Stimulated activated naive CD8-positive, alpha-beta T cell treated with anti-CD3 and anti-CD28 coated beads, Interleukin-15, Interleukin-2, amounts not matched to agents 100 ng/mL and 50 ng/mL, for 24 hours (primary cell): Measurements from ENCODE around the gene DNM1.
A peak's percentile ranks its signal among the peaks of the same experiment; 100 is the strongest.
"Not testable (repeated sequence)": the region's sequence is repeated elsewhere in the genome, so short reads cannot be mapped to it uniquely, and the experiment has no call there.

Source experiments
- H3K27ac Mint-ChIP-seq: one replicate; pipeline ENCODE4 v1.8.0; 2021; ENCODE audit warnings: mild to moderate bottlenecking, mixed read lengths
- H3K27me3 Mint-ChIP-seq: one replicate; pipeline ENCODE4 v1.8.0; 2021; ENCODE audit warnings: mixed read lengths
- H3K36me3 Mint-ChIP-seq: one replicate; pipeline ENCODE4 v1.8.0; 2021; ENCODE audit warnings: low read depth, mixed read lengths
- H3K4me1 Mint-ChIP-seq: one replicate; pipeline ENCODE4 v1.8.0; 2021; ENCODE audit warnings: low read depth, mixed read lengths
- H3K4me3 Mint-ChIP-seq: one replicate; pipeline ENCODE4 v1.8.0; 2021; ENCODE audit warnings: mild to moderate bottlenecking, mixed read lengths
- H3K9me3 Mint-ChIP-seq: one replicate; pipeline ENCODE4 v1.8.0; 2021; ENCODE audit warnings: mixed read lengths

DNM1 gene

DNA sequence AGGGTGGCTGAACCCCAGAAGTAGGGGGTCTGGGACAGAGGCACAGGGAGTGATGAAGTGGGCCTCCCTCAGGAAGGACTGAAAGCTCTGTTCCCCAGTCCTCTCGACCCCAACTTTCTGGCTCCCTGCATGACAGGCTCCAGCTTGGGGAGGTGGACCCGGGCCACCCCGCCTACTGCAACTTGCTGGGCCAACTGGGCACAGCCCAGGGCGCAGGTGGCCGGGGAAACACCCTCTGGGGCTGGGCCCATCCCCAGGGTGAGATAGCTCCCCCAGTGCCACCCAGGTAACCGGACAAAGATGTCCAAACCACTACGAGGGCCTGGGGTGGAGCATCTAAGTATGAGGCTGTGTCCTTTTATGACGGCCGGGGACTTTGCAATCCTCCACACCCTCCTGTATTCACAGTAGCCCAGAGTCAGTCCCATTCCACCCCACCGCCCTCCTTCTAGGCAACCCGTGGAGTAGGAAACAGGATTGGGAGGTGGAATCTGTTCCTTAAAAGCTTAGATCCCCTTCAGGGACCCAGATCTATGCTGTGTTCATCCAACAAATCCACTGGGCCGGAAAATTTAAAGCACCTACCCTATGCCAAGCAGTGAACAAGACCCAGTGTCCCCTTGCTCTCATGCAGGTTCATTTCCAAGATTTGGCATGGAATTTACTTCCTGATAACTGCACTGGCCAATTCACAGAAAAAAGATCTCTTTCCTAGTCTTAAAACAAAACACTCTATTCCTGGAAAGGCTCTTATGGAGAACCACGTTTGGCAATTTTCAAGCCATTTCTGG lies 19.9 kb downstream of the DNM1 start:
- Mint-ChIP-seq H3K36me3 (no peaks in the 10 kb centered on the region), H3K27ac (no peak overlapping the region), H3K9me3 (no peaks in the 10 kb centered on the region), H3K27me3 (no peaks in the 10 kb centered on the region), H3K4me3 (no peak overlapping the region), H3K4me1 (peaks cover 10% of the 10 kb centered on the region)

DNA sequence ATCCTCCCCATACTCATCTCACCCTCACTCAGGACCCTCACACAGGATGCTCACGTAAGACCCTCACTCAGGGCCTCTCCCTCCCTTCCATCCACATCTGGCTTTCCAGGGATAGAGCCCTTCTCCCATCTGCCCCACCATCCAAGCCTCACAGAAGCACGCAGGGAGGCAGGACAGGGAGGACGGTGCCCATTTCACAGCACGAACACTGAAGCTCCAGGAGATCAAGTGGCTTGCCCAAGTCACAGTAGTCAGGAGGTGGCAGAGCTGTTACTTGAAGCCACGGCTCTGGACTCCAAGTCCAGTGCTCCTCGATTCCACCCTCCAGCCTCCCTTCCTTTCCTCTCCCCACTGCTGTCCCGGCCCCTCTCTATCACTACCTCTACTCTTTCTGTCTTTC lies 21.7 kb downstream of the DNM1 start:
- Mint-ChIP-seq H3K4me3 (no peak overlapping the region), H3K27ac (no peak overlapping the region), H3K27me3 (no peaks in the 10 kb centered on the region)

DNA sequence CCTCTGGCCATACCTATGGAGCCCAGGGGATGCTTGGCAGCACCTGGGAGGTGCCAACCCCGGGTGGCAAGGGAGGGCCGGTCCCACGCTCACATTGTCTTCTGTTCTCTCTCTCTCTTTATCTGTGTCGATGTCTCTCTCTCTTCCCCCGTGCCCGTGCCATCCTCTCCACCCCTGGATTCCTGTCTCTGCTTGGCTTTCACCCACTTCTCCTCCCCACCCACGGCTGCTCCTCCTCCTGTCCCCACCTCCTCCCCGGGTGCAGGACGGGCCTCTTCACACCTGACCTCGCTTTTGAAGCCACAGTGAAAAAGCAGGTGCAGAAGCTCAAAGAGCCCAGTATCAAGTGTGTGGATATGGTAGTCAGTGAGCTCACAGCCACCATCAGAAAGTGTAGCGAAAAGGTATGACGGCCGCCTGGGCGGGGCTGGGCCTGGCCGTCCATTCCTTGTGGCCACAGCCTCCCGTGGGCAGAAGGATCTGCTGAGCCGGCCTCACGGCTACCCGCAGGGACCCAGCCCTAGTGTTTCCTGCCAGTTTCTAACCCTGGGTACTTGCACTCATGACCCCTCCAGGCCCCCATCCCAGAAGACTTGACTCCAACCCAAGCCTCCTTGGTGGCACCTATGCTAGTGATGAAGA lies 22.7 kb downstream of the DNM1 start:
- no peak overlapping the region for H3K27ac Mint-ChIP-seq
- no peaks in the 10 kb centered on the region for H3K36me3 Mint-ChIP-seq
- H3K9me3 Mint-ChIP-seq: no peaks in the 10 kb centered on the region
- H3K4me3 Mint-ChIP-seq: no peak overlapping the region
- H3K27me3 Mint-ChIP-seq: no peaks in the 10 kb centered on the region
- H3K4me1 Mint-ChIP-seq: no peaks in the 10 kb centered on the region

More for the DNA sequence above, 21.7 kb downstream of the DNM1 start:
- Mint-ChIP-seq H3K9me3 (no peaks in the 10 kb centered on the region), H3K36me3 (no peaks in the 10 kb centered on the region), H3K4me1 (no peaks in the 10 kb centered on the region)

DNA sequence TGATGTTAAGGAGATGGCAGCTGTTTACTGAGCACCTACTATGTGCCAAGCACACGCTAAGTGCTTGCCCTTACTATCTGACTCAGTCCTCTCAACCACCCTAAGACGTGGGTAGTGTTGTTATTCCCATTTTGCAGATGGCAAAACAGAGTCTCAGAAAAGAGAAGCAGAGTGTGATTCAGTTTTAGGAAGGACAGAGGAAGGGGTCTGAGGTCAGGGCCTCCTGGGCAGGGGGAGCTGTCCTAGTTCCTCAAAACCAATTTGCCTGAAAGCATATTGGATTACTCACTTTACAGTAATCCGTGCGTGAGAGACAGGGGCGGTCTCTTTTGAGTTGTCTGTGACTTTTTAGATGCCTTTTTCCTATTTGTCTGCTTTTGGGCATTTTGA lies 23.2 kb downstream of the DNM1 start:
- no peaks in the 10 kb centered on the region for H3K27me3 Mint-ChIP-seq
- H3K4me1 Mint-ChIP-seq: peaks cover under 1% of the 10 kb centered on the region
- no peaks in the 10 kb centered on the region for H3K9me3 Mint-ChIP-seq
- no peak overlapping the region for H3K27ac Mint-ChIP-seq
- no peak overlapping the region for H3K4me3 Mint-ChIP-seq
- H3K36me3 Mint-ChIP-seq: no peaks in the 10 kb centered on the region

DNA sequence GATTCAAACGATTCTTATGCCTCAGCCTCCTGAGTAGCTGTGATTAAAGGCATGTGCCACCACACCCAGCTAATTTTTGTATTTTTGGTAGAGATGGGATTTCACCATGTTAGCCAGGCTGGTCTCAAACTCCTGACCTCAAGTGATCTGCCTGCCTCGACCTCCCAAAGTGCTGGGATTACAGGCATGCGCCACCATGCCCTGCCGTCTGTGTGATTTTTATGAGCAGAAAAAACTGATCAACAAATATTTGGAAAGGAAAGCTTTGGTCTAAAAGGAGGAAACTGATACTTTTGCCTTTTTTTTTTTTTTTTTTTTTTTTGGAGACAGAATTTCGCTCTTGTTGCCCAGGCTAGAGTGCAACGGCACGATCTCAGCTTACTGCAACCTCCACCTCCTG lies 27.7 kb downstream of the DNM1 start:
- H3K27me3 Mint-ChIP-seq, H3K27ac Mint-ChIP-seq, H3K36me3 Mint-ChIP-seq, H3K4me1 Mint-ChIP-seq, H3K4me3 Mint-ChIP-seq, H3K9me3 Mint-ChIP-seq: not testable (repeated sequence)

DNA sequence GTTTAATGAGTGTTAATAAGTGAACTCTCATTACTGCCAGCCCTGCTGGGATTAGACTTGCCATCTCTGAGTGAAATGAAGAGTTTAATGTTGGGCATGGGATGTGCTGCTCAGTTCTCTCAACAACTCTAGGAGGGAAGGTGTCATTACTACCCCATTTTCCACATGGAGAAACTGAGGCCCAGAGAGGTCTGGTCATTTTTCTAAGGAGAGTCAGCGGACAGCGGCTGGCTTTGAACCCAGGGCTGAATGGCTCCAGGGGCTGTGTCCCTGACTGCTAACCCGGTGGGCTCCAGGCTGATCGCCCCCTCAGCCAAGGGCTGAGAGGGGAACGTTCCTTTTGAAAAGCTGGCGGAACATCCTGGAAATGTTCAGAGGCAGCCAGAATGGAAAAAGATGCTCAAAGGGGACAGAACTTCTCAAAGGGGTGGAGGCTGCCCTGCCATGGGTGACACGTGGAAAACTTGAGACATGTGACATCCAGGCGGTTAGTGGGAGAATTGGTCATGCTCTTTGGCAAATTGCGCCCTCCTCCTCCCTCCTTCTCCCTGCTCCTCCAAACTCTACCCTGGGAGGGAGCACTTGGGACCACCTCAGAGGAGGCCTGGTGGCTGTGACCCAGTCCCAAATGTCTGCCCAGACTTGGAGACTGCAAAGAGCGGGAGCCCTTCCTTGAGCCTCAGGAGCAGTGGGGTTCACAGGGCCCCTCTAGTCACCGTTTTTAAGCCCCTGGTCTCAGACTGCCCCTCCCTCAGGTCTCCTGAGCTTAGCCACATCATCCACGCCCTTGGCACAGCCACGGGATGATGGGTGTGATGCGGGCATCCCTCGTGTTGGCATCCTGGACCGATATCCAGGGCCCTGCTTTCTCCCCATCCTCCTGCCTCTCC lies 28.7 kb downstream of the DNM1 start:
- Mint-ChIP-seq H3K4me1 (peaks cover 9% of the 10 kb centered on the region), H3K9me3 (no peaks in the 10 kb centered on the region), H3K27ac (peak overlapping the region; percentile 26)

DNA sequence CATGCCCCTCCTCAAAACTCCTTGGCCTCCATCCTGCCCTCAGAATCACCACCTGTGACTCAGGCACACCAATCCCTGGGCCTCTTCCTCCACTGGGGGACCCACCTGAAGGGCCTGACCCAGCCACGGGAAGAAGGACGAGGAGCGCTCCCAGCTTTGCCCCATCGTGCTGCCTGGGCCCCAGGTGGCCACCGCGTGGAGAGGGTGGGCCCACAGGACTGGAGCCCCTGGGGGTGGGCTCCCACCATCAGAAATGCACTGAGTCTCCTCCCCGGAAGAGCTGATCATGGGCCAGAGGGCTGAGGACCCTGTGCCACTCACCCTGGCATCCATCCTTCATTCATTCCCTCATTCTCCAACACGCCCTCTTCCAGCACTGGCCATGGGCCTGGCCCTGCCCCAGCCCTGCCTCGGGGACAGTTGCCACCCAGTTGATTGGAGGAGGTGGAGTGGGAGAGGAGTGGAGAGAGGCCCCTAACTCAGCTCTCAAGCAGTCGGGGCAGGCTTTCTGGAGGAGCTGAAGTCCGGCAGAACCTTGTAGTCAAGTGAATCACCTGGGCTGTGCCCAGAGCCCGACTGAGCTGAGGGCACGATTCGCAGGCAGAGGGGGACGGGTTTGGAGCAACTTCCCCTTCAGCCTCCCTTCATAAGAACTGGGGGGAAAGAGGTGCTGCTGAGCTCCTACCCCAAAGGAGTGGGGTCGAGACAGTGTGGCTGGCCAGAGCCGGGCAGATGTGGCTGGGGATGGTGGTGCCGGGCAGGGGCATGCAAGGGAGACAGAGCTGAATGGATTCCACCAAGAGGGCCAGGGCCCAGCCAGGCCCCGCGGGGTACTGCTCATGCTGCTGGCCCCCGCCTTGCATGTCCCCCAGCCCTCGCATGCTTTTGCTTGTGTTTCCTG lies 29.6 kb downstream of the DNM1 start:
- peaks cover 9% of the 10 kb centered on the region for H3K4me1 Mint-ChIP-seq
- H3K9me3 Mint-ChIP-seq: no peaks in the 10 kb centered on the region
- H3K27me3 Mint-ChIP-seq: peaks cover 4% of the 10 kb centered on the region
- H3K27ac Mint-ChIP-seq: peak overlapping the region; percentile 16
- H3K36me3 Mint-ChIP-seq: no peaks in the 10 kb centered on the region
- H3K4me3 Mint-ChIP-seq: no peak overlapping the region

More for the DNA sequence above, 28.7 kb downstream of the DNM1 start:
- Mint-ChIP-seq H3K4me3 (no peak overlapping the region), H3K36me3 (no peaks in the 10 kb centered on the region), H3K27me3 (peaks cover 4% of the 10 kb centered on the region)

DNA sequence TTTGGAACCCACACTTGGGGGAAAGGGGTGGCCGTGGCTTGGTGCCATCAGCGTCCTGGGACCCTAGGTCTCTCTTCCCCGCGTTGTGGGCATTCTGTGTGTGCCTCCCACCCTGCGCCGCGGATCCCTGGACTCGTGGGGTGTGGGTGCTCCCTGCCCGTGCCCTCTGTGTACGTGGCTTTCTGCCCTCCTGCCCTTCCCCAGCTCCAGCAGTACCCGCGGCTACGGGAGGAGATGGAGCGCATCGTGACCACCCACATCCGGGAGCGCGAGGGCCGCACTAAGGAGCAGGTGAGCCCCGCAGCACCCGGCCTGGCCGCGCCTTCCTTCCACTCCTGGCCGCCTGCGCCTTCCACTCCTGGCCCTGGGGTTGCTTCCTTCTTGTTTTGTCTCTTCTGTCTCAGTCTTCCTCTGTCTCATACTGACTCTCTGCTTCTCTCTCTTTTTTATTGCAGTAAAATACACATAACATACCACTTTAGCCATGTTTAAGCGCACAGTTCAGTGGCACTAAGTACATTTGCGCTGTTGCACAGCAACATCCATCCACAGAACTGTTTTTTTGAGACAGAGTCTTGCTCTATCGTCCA lies 30.7 kb downstream of the DNM1 start:
- peaks cover 4% of the 10 kb centered on the region for H3K27me3 Mint-ChIP-seq
- no peaks in the 10 kb centered on the region for H3K9me3 Mint-ChIP-seq
- H3K4me3 Mint-ChIP-seq: no peak overlapping the region
- peaks cover 9% of the 10 kb centered on the region for H3K4me1 Mint-ChIP-seq
- H3K27ac Mint-ChIP-seq: no peak overlapping the region
- no peaks in the 10 kb centered on the region for H3K36me3 Mint-ChIP-seq

DNA sequence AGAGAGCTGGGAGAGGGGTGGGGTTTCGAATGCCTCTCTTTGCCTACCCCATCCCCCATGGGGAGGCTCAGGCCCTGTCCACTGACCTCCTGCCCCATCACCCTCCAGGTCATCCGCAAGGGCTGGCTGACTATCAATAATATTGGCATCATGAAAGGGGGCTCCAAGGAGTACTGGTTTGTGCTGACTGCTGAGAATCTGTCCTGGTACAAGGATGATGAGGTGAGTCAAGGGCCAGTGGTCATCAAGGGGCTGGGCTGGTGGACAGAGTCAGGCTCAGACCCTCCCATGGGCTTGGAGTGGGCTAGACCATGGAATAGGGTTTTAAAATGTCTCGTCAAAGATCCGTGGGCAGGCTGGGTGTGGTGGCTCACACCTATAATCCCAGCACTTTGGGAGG lies 38.9 kb downstream of the DNM1 start:
- Mint-ChIP-seq H3K36me3 (no peaks in the 10 kb centered on the region), H3K27ac (no peak overlapping the region), H3K27me3 (peaks cover 14% of the 10 kb centered on the region), H3K4me3 (no peak overlapping the region), H3K4me1 (peaks cover 12% of the 10 kb centered on the region), H3K9me3 (no peaks in the 10 kb centered on the region)

DNA sequence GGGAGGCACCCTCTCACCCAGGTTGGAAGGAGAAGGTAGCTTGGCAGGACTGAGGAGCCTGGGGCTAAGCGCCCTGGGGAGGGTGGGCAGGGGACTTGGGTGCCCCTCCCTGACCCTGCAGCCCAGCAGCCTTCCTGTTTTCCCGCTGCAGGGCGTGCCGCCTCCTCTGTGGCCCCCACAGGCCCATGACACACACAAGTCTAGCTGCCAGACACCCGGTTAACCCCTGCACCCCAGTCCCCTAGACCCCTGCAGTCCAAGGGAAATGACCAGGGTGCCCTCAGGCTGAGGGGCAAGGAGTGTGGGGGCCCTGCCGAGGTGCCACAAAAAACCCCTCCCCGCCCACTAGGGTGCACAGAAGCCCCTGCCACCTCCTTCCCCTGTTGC lies 39.6 kb downstream of the DNM1 start:
- H3K4me3 Mint-ChIP-seq: no peak overlapping the region
- no peak overlapping the region for H3K27ac Mint-ChIP-seq
- H3K4me1 Mint-ChIP-seq: peaks cover 12% of the 10 kb centered on the region
- no peaks in the 10 kb centered on the region for H3K36me3 Mint-ChIP-seq
- no peaks in the 10 kb centered on the region for H3K9me3 Mint-ChIP-seq
- peaks cover 14% of the 10 kb centered on the region for H3K27me3 Mint-ChIP-seq

DNA sequence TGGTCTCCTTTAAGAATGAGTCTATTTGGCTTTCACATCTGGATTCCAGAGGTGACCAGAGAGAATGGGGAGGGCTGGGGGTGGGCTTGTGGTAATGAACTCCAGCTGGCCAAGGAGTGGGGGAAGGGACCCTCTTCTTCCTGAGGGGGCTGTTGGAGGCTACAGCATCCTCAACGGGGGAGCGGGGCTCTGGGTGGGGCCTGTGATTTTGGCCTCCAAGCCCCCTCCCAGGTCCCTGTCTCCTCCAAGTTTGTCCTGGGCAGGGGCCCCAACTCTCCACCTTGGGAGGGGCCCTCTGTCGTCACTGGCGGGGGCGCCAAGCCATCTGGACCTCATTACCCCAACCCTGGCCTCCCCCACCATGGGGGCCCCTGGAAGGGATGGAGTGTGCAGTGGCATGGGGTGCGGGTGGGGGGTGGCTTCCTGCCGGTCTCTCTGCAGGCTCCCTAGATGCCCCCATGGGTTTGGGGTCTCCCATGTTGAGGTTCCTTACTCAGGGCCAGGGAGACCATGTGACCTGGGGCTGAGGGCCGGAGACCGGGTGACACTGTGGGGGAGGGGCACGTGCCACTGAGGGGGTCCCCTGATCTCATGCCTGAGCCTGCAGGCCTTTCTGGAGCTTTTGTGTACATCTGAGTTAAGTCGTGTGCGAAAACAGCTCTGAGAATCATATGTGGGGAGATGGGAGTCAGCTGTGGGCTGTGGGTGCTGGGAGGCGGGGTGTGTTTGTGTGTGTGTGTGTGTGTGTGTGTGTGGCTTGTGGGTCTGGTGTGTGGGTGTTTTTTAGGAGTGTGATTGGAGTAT lies 40.2 kb downstream of the DNM1 start:
- Mint-ChIP-seq H3K4me1 (peaks cover 12% of the 10 kb centered on the region), H3K27me3 (peaks cover 14% of the 10 kb centered on the region), H3K27ac (no peak overlapping the region), H3K36me3 (no peaks in the 10 kb centered on the region), H3K9me3 (no peaks in the 10 kb centered on the region), H3K4me3 (no peak overlapping the region)

DNA sequence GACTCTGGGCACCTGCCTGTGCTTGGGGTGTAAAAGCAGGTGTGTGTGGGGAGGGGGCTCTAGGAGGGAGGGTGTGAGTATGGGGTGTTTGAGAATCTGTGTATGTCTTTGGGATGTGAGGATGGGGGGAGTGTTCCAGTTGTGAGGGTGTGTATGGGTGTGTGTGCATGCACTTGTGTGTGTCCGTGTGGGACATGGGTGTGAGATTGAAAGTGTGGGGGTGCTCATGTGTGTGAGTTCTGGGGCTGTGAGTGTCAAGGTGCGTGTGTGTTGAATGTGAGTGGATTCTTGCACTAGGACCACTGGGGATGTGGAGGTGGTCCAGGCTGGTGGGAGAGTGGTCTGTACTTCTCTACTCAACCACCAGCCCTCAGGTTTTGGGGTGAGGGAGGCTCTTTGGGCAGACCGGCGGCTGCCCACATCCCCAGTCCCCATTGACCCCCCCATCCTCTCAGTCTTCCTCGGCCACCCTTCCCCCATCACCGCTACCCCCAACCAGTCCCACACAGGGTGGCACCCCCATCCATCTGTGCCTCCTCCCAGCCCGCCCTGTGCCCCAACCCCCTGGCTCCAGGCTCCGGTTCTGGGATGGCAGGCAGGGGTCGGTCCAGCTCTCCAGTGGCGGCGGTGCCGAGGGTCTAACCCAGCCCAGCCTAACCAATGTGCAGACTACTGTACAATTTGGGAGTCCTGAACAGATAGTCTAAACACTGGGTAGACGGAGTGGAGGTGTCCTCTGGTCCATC lies 41.1 kb downstream of the DNM1 start:
- Mint-ChIP-seq H3K4me3 (no peak overlapping the region), H3K9me3 (no peaks in the 10 kb centered on the region), H3K36me3 (no peaks in the 10 kb centered on the region), H3K27ac (no peak overlapping the region), H3K27me3 (peaks cover 14% of the 10 kb centered on the region), H3K4me1 (peaks cover 12% of the 10 kb centered on the region)

DNA sequence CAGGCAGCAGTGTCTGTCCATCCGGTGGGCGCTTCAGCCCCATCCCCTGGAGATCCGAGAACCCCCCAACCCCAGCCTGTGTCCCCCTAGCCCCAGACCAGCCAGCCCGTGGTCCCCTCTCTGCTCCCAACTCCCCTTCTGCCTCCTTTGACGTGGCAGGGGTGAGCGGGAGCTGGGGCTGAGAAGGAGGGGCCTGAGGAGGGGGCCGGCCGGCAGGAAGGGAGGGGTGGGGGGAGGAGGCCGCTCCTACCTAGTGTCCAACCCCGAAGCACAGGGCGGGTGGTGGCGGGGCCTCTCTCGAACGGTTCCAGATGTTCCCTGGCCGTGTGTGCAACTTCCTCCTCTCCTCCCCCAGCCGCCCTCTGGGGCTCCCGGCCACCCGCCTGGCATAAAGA lies 41.7 kb downstream of the DNM1 start:
- Mint-ChIP-seq H3K4me3 (no peak overlapping the region), H3K27ac (no peak overlapping the region), H3K27me3 (peaks cover 14% of the 10 kb centered on the region), H3K9me3 (no peaks in the 10 kb centered on the region), H3K4me1 (peaks cover 14% of the 10 kb centered on the region), H3K36me3 (no peaks in the 10 kb centered on the region)
